Ovary (tissue), 3 donors: Measurements from ENCODE around the gene FAS.

ENCODE experiments used
- CTCF ChIP-seq, 3 donors: fragments of 450-650 bp in 2 of 3; fragments of 200-600 bp in 1 of 3; IDR thresholded peaks; one replicate each; pipeline versions ENCODE4 v1.5.1 to v1.8.0; 2016 to 2022; ENCODE audit warnings: antibody characterized with exemption in 3 of 3, mild to moderate bottlenecking in 1 of 3
- EP300 ChIP-seq: sonication (generic); formaldehyde crosslinking; IDR thresholded peaks from one replicate; pipeline ENCODE4 v1.6.1; 2017; ENCODE audit warnings: antibody characterized with exemption
- POLR2A ChIP-seq: fragments of 450-650 bp; IDR thresholded peaks from one replicate; pipeline ENCODE4 v1.6.1; 2017; ENCODE audit warnings: antibody characterized with exemption, mild to moderate bottlenecking, moderate library complexity
- donor health status: DM: no; HTN: no; CAD: no.

DNA sequence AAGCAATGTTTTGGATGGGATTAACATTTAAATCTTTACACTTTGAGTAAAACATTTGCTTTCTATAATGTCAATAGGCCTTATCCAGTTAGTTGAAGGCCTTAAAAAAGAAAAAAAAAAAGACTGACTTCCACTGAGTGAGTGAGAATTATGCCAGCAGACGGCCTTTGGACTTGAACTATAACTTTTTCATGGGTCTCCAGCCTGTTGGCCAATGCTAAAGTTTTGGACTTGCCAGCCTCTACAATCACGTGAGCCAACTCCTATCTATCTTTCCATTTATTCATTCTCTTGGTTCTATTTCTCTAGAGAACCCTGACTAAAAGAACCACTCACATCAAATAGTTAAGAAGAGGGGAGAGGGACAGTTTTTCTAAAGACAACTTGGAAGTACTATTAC is 2.8 kb upstream of the FAS start:
- TF ChIP-seq POLR2A (no peak), CTCF (IDR thresholded peaks at IDR 0.05) (no peak), EP300 (no peak)
